NK-92 (cell line): Measurements from ENCODE around the gene AGXT.

ENCODE experiments used
- DNase-seq: peaks from one replicate; lab custom pipeline; 2025; ENCODE audit not compliant: unreplicated experiment; lab: John Stamatoyannopoulos, UW

The AGXT gene

GRCh38 chr2:240868286-240869108, at the start of gene AGXT:
Gene AGXT, plus strand, starts transcription at chr2:240868824. Its CDS starts 42 bp downstream, at chr2:240868866.
- no peak for DNase-seq

GRCh38 chr2:240819126-240819857, 49.3 kb upstream of the AGXT start:
- no peak for DNase-seq

GRCh38 chr2:240819858-240820606, 48.6 kb upstream of the AGXT start, which contains the start of gene KIF1A:
Gene KIF1A, minus strand, starts transcription at chr2:240820219. Its CDS starts 22,467 bp downstream, at chr2:240797752.
- DNase-seq: no peak

- no peak for DNase-seq
These were observed 47.8 kb upstream of the AGXT start for GRCh38 chr2:240820607-240821428.

- no peak for DNase-seq
These were observed 47.2 kb upstream of the AGXT start for GRCh38 chr2:240821429-240821778.

- no peak for DNase-seq
These were observed 46.3 kb upstream of the AGXT start for GRCh38 chr2:240822280-240822847.

- no peak for DNase-seq
These were observed 44.9 kb upstream of the AGXT start for GRCh38 chr2:240823449-240824336.

GRCh38 chr2:240825476-240825875, 43.1 kb upstream of the AGXT start:
- DNase-seq: no peak

GRCh38 chr2:240831594-240832204, 36.9 kb upstream of the AGXT start:
- DNase-seq: no peak

- DNase-seq: peak; percentile 92
These were observed 36.4 kb upstream of the AGXT start for GRCh38 chr2:240832205-240832727.

- no peak for DNase-seq
These were observed 35.6 kb upstream of the AGXT start for GRCh38 chr2:240832921-240833494.

- DNase-seq: no peak
These were observed 34.8 kb upstream of the AGXT start for GRCh38 chr2:240833724-240834285.

- no peak for DNase-seq
These were observed 34.1 kb upstream of the AGXT start for GRCh38 chr2:240834377-240834975.

- DNase-seq: no peak
These were observed 33.1 kb upstream of the AGXT start for GRCh38 chr2:240835528-240835927.

GRCh38 chr2:240836781-240837467, 31.7 kb upstream of the AGXT start:
- no peak for DNase-seq

GRCh38 chr2:240837621-240838020, 31.0 kb upstream of the AGXT start:
- DNase-seq: no peak
